ENCODE data around the gene DLX6. TPM values are rescaled to one million over a fixed set of nuclear protein-coding genes. Genes with fewer than 3 reads are reported as not detected.

DLX6 gene
- total RNA-seq, 4 donors from 2014 or later: 0.98 to 3.0 (median 1.1) TPM

GRCh38 chr7:96985992-96986391 lies 19.4 kb upstream of the DLX6 start:
- H3K9me3 ChIP-seq: no peaks in the 10 kb centered on the region
- TF ChIP-seq POLR2A (IDR thresholded peaks at IDR 0.05) (no peak), CTCF (IDR thresholded peaks at IDR 0.05) (no peak), POLR2AphosphoS5 (IDR thresholded peaks at IDR 0.05) (no peak), EP300 (IDR thresholded peaks at IDR 0.05) (no peak)
- no peak overlapping the region for H3K27ac ChIP-seq
- H3K4me1 ChIP-seq: peaks cover 4% of the 10 kb centered on the region
- DNase-seq (ENCODE audit: low spot score in 2 of 2): no peak
- H3K36me3 ChIP-seq: no peaks in the 10 kb centered on the region
- H3K4me3 ChIP-seq: no peak overlapping the region
- 78% methylated on average over 1 of the region's 1 CpG for WGBS
- H3K27me3 ChIP-seq: peaks cover 62% of the 10 kb centered on the region

- no peaks in the 10 kb centered on the region for H3K9me3 ChIP-seq
- H3K27ac ChIP-seq: no peak overlapping the region
- H3K36me3 ChIP-seq: no peaks in the 10 kb centered on the region
- H3K4me1 ChIP-seq: peaks cover 4% of the 10 kb centered on the region
- TF ChIP-seq EP300 (IDR thresholded peaks at IDR 0.05) (no peak), CTCF (IDR thresholded peaks at IDR 0.05) (no peak)
- H3K27me3 ChIP-seq: peaks cover 71% of the 10 kb centered on the region
- no peak overlapping the region for H3K4me3 ChIP-seq
- DNase-seq (ENCODE audit: low spot score in 2 of 2): no peak
- 74% methylated on average over 1 of the region's 1 CpG for WGBS
Measured at GRCh38 chr7:96986901-96987300, 18.5 kb upstream of the DLX6 start.

- Histone ChIP-seq H3K27ac (no peak overlapping the region), H3K4me1 (peaks cover 8% of the 10 kb centered on the region), H3K4me3 (no peak overlapping the region), H3K27me3 (peaks cover 74% of the 10 kb centered on the region), H3K9me3 (no peaks in the 10 kb centered on the region), H3K36me3 (no peaks in the 10 kb centered on the region)
- no peak for DNase-seq (ENCODE audit: low spot score in 2 of 2)
- TF ChIP-seq CTCF (IDR thresholded peaks at IDR 0.05): no peak
- no peak for TF ChIP-seq POLR2A (IDR thresholded peaks at IDR 0.05)
- TF ChIP-seq POLR2AphosphoS5 (IDR thresholded peaks at IDR 0.05): no peak
- TF ChIP-seq EP300 (IDR thresholded peaks at IDR 0.05): no peak
Measured at GRCh38 chr7:96987719-96988118, 17.6 kb upstream of the DLX6 start.

- no peak for DNase-seq (ENCODE audit: low spot score in 2 of 2)
- H3K9me3 ChIP-seq: no peaks in the 10 kb centered on the region
- no peak overlapping the region for H3K27ac ChIP-seq
- peaks cover 11% of the 10 kb centered on the region for H3K4me1 ChIP-seq
- TF ChIP-seq EP300 (IDR thresholded peaks at IDR 0.05) (no peak), POLR2A (IDR thresholded peaks at IDR 0.05) (no peak), CTCF (IDR thresholded peaks at IDR 0.05) (no peak), POLR2AphosphoS5 (IDR thresholded peaks at IDR 0.05) (no peak)
- H3K4me3 ChIP-seq: no peak overlapping the region
- H3K27me3 ChIP-seq: peaks cover 85% of the 10 kb centered on the region
- 15% methylated on average over 21 of the region's 22 CpGs for WGBS
- H3K36me3 ChIP-seq: no peaks in the 10 kb centered on the region
Measured at GRCh38 chr7:96989241-96989858, 16.0 kb upstream of the DLX6 start.

GRCh38 chr7:96989859-96990317 lies 15.5 kb upstream of the DLX6 start:
- no peak for DNase-seq (ENCODE audit: low spot score in 2 of 2)
- Histone ChIP-seq H3K27me3 (peaks cover 90% of the 10 kb centered on the region), H3K4me1 (peaks cover 11% of the 10 kb centered on the region), H3K4me3 (no peak overlapping the region), H3K27ac (no peak overlapping the region), H3K36me3 (no peaks in the 10 kb centered on the region), H3K9me3 (no peaks in the 10 kb centered on the region)
- 37% methylated on average over 8 of the region's 8 CpGs for WGBS
- no peak for TF ChIP-seq EP300 (IDR thresholded peaks at IDR 0.05)
- no peak for TF ChIP-seq POLR2A (IDR thresholded peaks at IDR 0.05)
- TF ChIP-seq POLR2AphosphoS5 (IDR thresholded peaks at IDR 0.05): no peak
- TF ChIP-seq CTCF (IDR thresholded peaks at IDR 0.05): no peak
